RWPE2 (cell line): Measurements from ENCODE around the gene ADSS1.
"Not testable (repeated sequence)": the region's sequence is repeated elsewhere in the genome, so short reads cannot be mapped to it uniquely, and the experiment has no call there.

Experiments
- ATAC-seq: fragments of 200-7000 bp; cut with Tn5 transposase; 3 replicates; pipeline ENCODE4 v1.9.1; 2021; ENCODE audit warnings: low read depth
- DNase-seq: peaks from one replicate; pipeline ENCODE4 v3.0.0-alpha.2; 2020; ENCODE audit warnings: low spot score
- H3K27ac ChIP-seq: fragments of 450-650 bp; 2 replicates; pipeline ENCODE4 v1.5.1; 2017; ENCODE audit warnings: mild to moderate bottlenecking; ENCODE audit not compliant: poor library complexity, severe bottlenecking
- H3K27me3 ChIP-seq: fragments of 250-450 bp; sonication (Bioruptor Pico); 2 replicates; pipeline ENCODE4 v1.5.1; 2021; ENCODE audit warnings: mild to moderate bottlenecking, moderate library complexity; ENCODE audit not compliant: insufficient read depth, poor library complexity, severe bottlenecking
- H3K36me3 ChIP-seq: fragments of 250-450 bp; sonication (Bioruptor Pico); 2 replicates; pipeline ENCODE4 v1.5.1; 2020; ENCODE audit warnings: low read depth, mild to moderate bottlenecking, moderate library complexity
- H3K4me1 ChIP-seq: fragments of 250-450 bp; sonication (Bioruptor Pico); 2 replicates; pipeline ENCODE4 v1.5.1; 2021; ENCODE audit warnings: mild to moderate bottlenecking, moderate library complexity; ENCODE audit not compliant: insufficient read depth, poor library complexity, severe bottlenecking
- H3K4me3 ChIP-seq: fragments of 250-450 bp; sonication (Bioruptor Pico); 2 replicates; pipeline ENCODE4 v1.5.1; 2021; ENCODE audit warnings: mild to moderate bottlenecking, moderate library complexity; ENCODE audit not compliant: severe bottlenecking
- H3K9me3 ChIP-seq: fragments of 250-450 bp; sonication (Bioruptor Pico); 2 replicates; pipeline ENCODE4 v1.5.1; 2021; ENCODE audit warnings: mild to moderate bottlenecking, moderate library complexity; ENCODE audit not compliant: severe bottlenecking
- CTCF ChIP-seq: fragments of 450-650 bp; IDR thresholded peaks from one replicate; pipeline ENCODE4 v1.5.1; 2017; ENCODE audit warnings: mild to moderate bottlenecking, moderate library complexity; ENCODE audit not compliant: poor library complexity, severe bottlenecking

ADSS1 gene

GRCh38 chr14:104749111-104749649 lies 25.2 kb downstream of the ADSS1 start:
- no peak overlapping the region for H3K4me3 ChIP-seq
- no peaks in the 10 kb centered on the region for H3K9me3 ChIP-seq
- DNase-seq = no peak
- peak; percentile 20 for ATAC-seq
- peak; percentile 67 for TF ChIP-seq CTCF
- H3K27ac ChIP-seq = peak overlapping the region; percentile 54
- peaks cover 33% of the 10 kb centered on the region for H3K4me1 ChIP-seq
- H3K27me3 ChIP-seq = no peaks in the 10 kb centered on the region
- H3K36me3 ChIP-seq = peaks cover 3% of the 10 kb centered on the region; the same call in 1 of the 2 replicates

GRCh38 chr14:104750056-104750752 lies 26.2 kb downstream of the ADSS1 start:
- peak overlapping the region; percentile 54 for H3K27ac ChIP-seq
- H3K27me3 ChIP-seq = no peaks in the 10 kb centered on the region
- peaks cover 10% of the 10 kb centered on the region for H3K36me3 ChIP-seq
- H3K9me3 ChIP-seq = no peaks in the 10 kb centered on the region
- H3K4me3 ChIP-seq = no peak overlapping the region
- TF ChIP-seq CTCF = no peak
- ATAC-seq = no peak
- DNase-seq = no peak
- peaks cover 38% of the 10 kb centered on the region for H3K4me1 ChIP-seq

GRCh38 chr14:104750753-104751057 lies 26.7 kb downstream of the ADSS1 start:
- not testable (repeated sequence) for DNase-seq, H3K27me3 ChIP-seq, H3K4me3 ChIP-seq, H3K9me3 ChIP-seq, ATAC-seq
- H3K36me3 ChIP-seq = peaks cover 15% of the 10 kb centered on the region
- peaks cover 38% of the 10 kb centered on the region for H3K4me1 ChIP-seq
- H3K27ac ChIP-seq = peak overlapping the region; percentile 54

- Histone ChIP-seq H3K27ac (peak overlapping the region; percentile 55), H3K27me3 (no peaks in the 10 kb centered on the region), H3K4me1 (peaks cover 34% of the 10 kb centered on the region), H3K4me3 (peak overlapping the region; percentile 81), H3K9me3 (no peaks in the 10 kb centered on the region), H3K36me3 (peaks cover 26% of the 10 kb centered on the region)
- TF ChIP-seq CTCF = peak; percentile 52
- no peak; the same call in 2 of the 3 replicates for ATAC-seq
- DNase-seq = no peak
These were observed 27.8 kb downstream of the ADSS1 start for GRCh38 chr14:104751539-104752422.

GRCh38 chr14:104752423-104752734 lies 28.4 kb downstream of the ADSS1 start:
- TF ChIP-seq CTCF = peak; percentile 27
- no peaks in the 10 kb centered on the region for H3K9me3 ChIP-seq
- H3K4me1 ChIP-seq = peaks cover 28% of the 10 kb centered on the region
- DNase-seq (no peak), ATAC-seq (peak; percentile 84)
- peaks cover 29% of the 10 kb centered on the region for H3K36me3 ChIP-seq
- H3K27me3 ChIP-seq = no peaks in the 10 kb centered on the region
- peak overlapping the region; percentile 81 for H3K4me3 ChIP-seq
- peak overlapping the region; percentile 55 for H3K27ac ChIP-seq
